DND-41 (cell line): ENCODE data around the gene NR5A2.

Experiments used
- ATAC-seq: fragments of 200-7000 bp; cut with Tn5 transposase; 3 replicates; pipeline ENCODE4 v1.9.1; 2021; ENCODE audit warnings: low read depth; ENCODE audit not compliant: insufficient read depth
- DNase-seq: peaks from one replicate; pipeline ENCODE4 v3.0.0-alpha.2; 2020
- H2AFZ ChIP-seq: 2 replicates; pipeline ENCODE4 v1.6.0; 2012; ENCODE audit warnings: low read depth, low read length
- H3K27ac ChIP-seq: 2 replicates; pipeline ENCODE4 v1.5.1; 2012; ENCODE audit warnings: low read length, inconsistent platforms
- H3K27me3 ChIP-seq: fragments of 200-600 bp; sonication (generic); 2 replicates; pipeline ENCODE4 v1.6.0; 2012; ENCODE audit warnings: low read length, mild to moderate bottlenecking, inconsistent platforms; ENCODE audit not compliant: insufficient read depth, poor library complexity
- H3K36me3 ChIP-seq: 2 replicates; pipeline ENCODE4 v1.5.1; 2012; ENCODE audit warnings: low read length, inconsistent platforms; ENCODE audit not compliant: insufficient read depth
- H3K4me1 ChIP-seq: 2 replicates; pipeline ENCODE4 v1.5.1; 2012; ENCODE audit warnings: mild to moderate bottlenecking, low read length; ENCODE audit not compliant: insufficient read depth
- H3K4me2 ChIP-seq: 2 replicates; pipeline ENCODE4 v1.6.0; 2012; ENCODE audit warnings: mild to moderate bottlenecking, moderate library complexity, low read length, inconsistent platforms; ENCODE audit not compliant: insufficient read depth
- H3K4me3 ChIP-seq, 2 experiments: fragments of 200-600 bp in 1 of 2; shearing (Covaris generic) in 1 of 2; 2 replicates each; pipeline ENCODE4 v1.5.1; 2012 to 2016; ENCODE audit warnings: inconsistent platforms in 2 of 2, low read length in 2 of 2, mild to moderate bottlenecking in 2 of 2, low read depth in 1 of 2, moderate library complexity in 1 of 2
- H3K79me2 ChIP-seq: 2 replicates; pipeline ENCODE4 v1.6.0; 2012; ENCODE audit warnings: low read length, inconsistent platforms; ENCODE audit not compliant: insufficient read depth
- H3K9ac ChIP-seq: 2 replicates; pipeline ENCODE4 v1.6.0; 2012; ENCODE audit warnings: low read depth, mild to moderate bottlenecking, inconsistent platforms, low read length, moderate library complexity
- H3K9me3 ChIP-seq: 2 replicates; pipeline ENCODE4 v1.5.1; 2012; ENCODE audit warnings: low read length, moderate library complexity, mild to moderate bottlenecking, inconsistent platforms; ENCODE audit not compliant: insufficient read depth, severe bottlenecking
- H4K20me1 ChIP-seq: 2 replicates; pipeline ENCODE4 v1.6.0; 2012; ENCODE audit warnings: low read length; ENCODE audit not compliant: insufficient read depth
- CTCF ChIP-seq: IDR thresholded peaks from 2 replicates; pipeline ENCODE4 v1.5.1; 2012; ENCODE audit warnings: borderline replicate concordance, low read length, moderate library complexity, mild to moderate bottlenecking; ENCODE audit not compliant: poor library complexity, severe bottlenecking; ENCODE audit errors: extremely low read depth
- EZH2 ChIP-seq: IDR thresholded peaks from 3 replicates; pipeline ENCODE4 v1.6.1; 2012; ENCODE audit warnings: borderline replicate concordance, low read depth, mild to moderate bottlenecking, moderate library complexity, low read length, inconsistent platforms; ENCODE audit not compliant: severe bottlenecking

The NR5A2 gene

DNA sequence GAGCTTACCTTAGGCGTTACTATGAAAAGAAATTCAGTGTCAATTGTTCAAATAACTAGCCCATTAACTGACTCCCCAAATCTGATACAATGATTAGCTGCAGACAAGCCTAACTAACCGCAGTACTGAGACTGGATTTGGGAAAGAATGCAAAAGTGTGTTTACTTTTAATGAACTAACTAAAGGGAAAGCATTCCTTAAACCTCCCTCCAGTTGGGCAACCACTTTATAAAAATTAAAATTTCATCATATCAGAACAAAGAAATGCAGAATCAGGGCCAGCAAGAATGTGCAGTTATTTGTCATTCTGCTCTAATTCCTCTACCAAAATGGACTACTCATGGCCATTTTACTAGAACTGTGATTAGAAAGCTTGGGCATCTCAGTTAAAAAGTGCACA is 11.7 kb upstream of the NR5A2 start:
- DNase-seq (no peak), ATAC-seq (no peak)
- H3K4me2 ChIP-seq, result no peak overlapping the region
- no peak overlapping the region for H3K27ac ChIP-seq
- H3K4me1 ChIP-seq, result no peaks in the 10 kb centered on the region
- no peak overlapping the region for H2AFZ ChIP-seq
- H3K4me3 ChIP-seq, result no peak overlapping the region
- no peak overlapping the region for H3K9ac ChIP-seq
- no peaks in the 10 kb centered on the region for H3K9me3 ChIP-seq
- H3K36me3 ChIP-seq, result no peaks in the 10 kb centered on the region
- no peaks in the 10 kb centered on the region for H4K20me1 ChIP-seq
- peaks cover 8% of the 10 kb centered on the region for H3K27me3 ChIP-seq
- TF ChIP-seq CTCF, result no peak
- TF ChIP-seq EZH2, result no peak
- H3K79me2 ChIP-seq, result no peaks in the 10 kb centered on the region

GRCh38 chr1:200021577-200022238 is 5.8 kb upstream of the NR5A2 start:
- no peaks in the 10 kb centered on the region for H3K36me3 ChIP-seq
- no peak overlapping the region for H3K9ac ChIP-seq
- H3K4me1 ChIP-seq, result no peaks in the 10 kb centered on the region
- ATAC-seq, result no peak
- DNase-seq, result no peak
- H2AFZ ChIP-seq, result no peak overlapping the region
- H4K20me1 ChIP-seq, result no peaks in the 10 kb centered on the region
- no peaks in the 10 kb centered on the region for H3K79me2 ChIP-seq
- H3K27ac ChIP-seq, result no peak overlapping the region
- no peaks in the 10 kb centered on the region for H3K9me3 ChIP-seq
- peaks cover 5% of the 10 kb centered on the region for H3K27me3 ChIP-seq
- H3K4me3 ChIP-seq, result no peak overlapping the region
- no peak for TF ChIP-seq EZH2
- no peak for TF ChIP-seq CTCF
- no peak overlapping the region for H3K4me2 ChIP-seq

DNA sequence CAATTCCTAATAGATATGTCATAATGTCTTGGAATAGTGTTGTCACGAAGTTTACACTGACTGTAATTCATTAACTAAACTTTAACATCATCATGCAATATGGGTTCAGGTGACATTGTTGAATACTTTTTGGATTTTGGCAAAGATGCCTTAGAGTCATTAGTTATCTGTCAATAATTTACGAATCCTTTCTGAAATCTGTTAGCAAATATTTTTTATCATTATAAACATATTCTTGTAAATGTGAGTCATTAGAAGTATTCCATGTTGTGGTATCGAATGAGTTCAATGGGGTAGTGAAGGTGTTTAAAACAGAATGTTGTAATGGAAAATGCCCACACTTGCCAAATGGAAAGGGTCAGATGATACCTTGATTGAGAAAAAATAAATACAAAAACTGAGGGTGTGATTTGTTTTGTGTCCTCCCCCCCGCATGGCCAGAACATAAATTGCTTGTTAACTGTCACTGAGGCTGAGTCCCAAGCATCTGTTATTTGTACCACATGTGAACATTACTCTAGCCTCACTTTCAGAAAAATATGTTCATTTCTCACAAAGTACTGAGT is 5.2 kb upstream of the NR5A2 start:
- H2AFZ ChIP-seq, result no peak overlapping the region
- no peaks in the 10 kb centered on the region for H3K36me3 ChIP-seq
- H3K4me3 ChIP-seq, result no peak overlapping the region
- no peaks in the 10 kb centered on the region for H3K27me3 ChIP-seq
- no peaks in the 10 kb centered on the region for H3K79me2 ChIP-seq
- no peaks in the 10 kb centered on the region for H4K20me1 ChIP-seq
- H3K9me3 ChIP-seq, result no peaks in the 10 kb centered on the region
- DNase-seq (no peak), ATAC-seq (no peak)
- no peaks in the 10 kb centered on the region for H3K4me1 ChIP-seq
- H3K4me2 ChIP-seq, result no peak overlapping the region
- no peak for TF ChIP-seq CTCF
- TF ChIP-seq EZH2, result no peak
- no peak overlapping the region for H3K27ac ChIP-seq
- H3K9ac ChIP-seq, result no peak overlapping the region

DNA sequence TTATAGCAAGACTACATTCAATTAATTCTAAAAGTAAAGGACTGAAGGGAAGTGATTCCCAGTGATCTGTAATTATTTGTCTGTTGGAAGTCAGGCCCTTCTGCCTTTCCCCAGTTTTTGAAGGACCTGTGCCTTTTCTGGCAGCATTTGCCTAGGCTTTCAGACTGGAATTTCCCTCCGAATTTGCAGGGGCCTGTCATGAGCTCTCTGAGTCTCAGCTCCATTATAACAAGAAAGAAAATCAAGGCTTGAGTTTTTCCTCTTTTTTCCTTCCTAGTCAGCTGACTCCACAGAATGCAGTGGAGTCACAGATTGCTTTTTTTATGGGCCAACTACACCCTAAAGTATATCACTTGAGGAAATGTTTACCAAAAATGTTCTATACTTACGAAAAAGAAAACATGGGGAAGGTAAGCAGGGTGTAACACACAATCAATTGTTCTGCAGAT is 1.1 kb downstream of the NR5A2 start:
- H4K20me1 ChIP-seq, result no peaks in the 10 kb centered on the region
- H3K27me3 ChIP-seq, result peaks cover 41% of the 10 kb centered on the region
- H3K9me3 ChIP-seq, result no peaks in the 10 kb centered on the region
- no peaks in the 10 kb centered on the region for H3K79me2 ChIP-seq
- no peak overlapping the region for H3K9ac ChIP-seq
- no peaks in the 10 kb centered on the region for H3K36me3 ChIP-seq
- ATAC-seq, result no peak
- H3K27ac ChIP-seq, result no peak overlapping the region
- TF ChIP-seq CTCF (no peak), EZH2 (no peak)
- no peak overlapping the region for H3K4me2 ChIP-seq
- DNase-seq, result no peak
- no peaks in the 10 kb centered on the region for H3K4me1 ChIP-seq
- H2AFZ ChIP-seq, result no peak overlapping the region
- no peak overlapping the region for H3K4me3 ChIP-seq
